K562 (cell line): Measurements from ENCODE around the gene COX20. TPM values are rescaled to one million over a fixed set of nuclear protein-coding genes. Genes with fewer than 3 reads are reported as not detected.

Experiments used
- ATF3 ChIP-seq, 2 experiments: fragments of 450-650 bp in 1 of 2; sonication (generic) in 1 of 2; formaldehyde crosslinking in 1 of 2; IDR thresholded peaks in 1 of 2; conservative IDR thresholded peaks in 1 of 2; 2 replicates each; pipeline versions ENCODE4 v1.6.1 to v1.8.1; 2016 to 2023; ENCODE audit warnings: mild to moderate bottlenecking in 2 of 2, moderate library complexity in 2 of 2, inconsistent platforms in 1 of 2, missing genetic modification reagents in 1 of 2
- ATF7 ChIP-seq: fragments of 450-650 bp; IDR thresholded peaks from 2 replicates; pipeline ENCODE4 v1.7.1; 2014; ENCODE audit warnings: mild to moderate bottlenecking, moderate library complexity
- BRF1 ChIP-seq: IDR thresholded peaks from 3 replicates; pipeline ENCODE4 v1.6.1; 2011; ENCODE audit warnings: borderline replicate concordance, mild to moderate bottlenecking; ENCODE audit not compliant: insufficient read length; ENCODE audit errors: extremely low read depth
- CC2D1A ChIP-seq: fragments of 450-650 bp; IDR thresholded peaks from 2 replicates; pipeline ENCODE4 v1.6.1; 2017; ENCODE audit warnings: mild to moderate bottlenecking
- CSDE1 ChIP-seq, 2 experiments: fragments of 450-650 bp; IDR thresholded peaks; 2 replicates each; pipeline ENCODE4 v1.6.1; 2016; ENCODE audit warnings: mild to moderate bottlenecking in 1 of 2
- EHMT2 ChIP-seq: fragments of 450-650 bp; IDR thresholded peaks from 2 replicates; pipeline ENCODE4 v1.6.1; 2018; ENCODE audit warnings: antibody characterized with exemption
- HDAC2 ChIP-seq: fragments of 450-650 bp; IDR thresholded peaks from 2 replicates; pipeline ENCODE4 v1.6.1; 2016; ENCODE audit warnings: mild to moderate bottlenecking
- HDAC3 ChIP-seq: fragments of 450-650 bp; IDR thresholded peaks from 2 replicates; pipeline ENCODE4 v1.6.1; 2018; ENCODE audit warnings: borderline replicate concordance, mild to moderate bottlenecking, moderate library complexity; ENCODE audit not compliant: partially characterized antibody
- NFIC ChIP-seq: fragments of 450-650 bp; IDR thresholded peaks from 2 replicates; pipeline ENCODE4 v1.6.1; 2017; ENCODE audit warnings: mild to moderate bottlenecking, inconsistent platforms
- NR1H2 ChIP-seq: sonication (generic); formaldehyde crosslinking; IDR thresholded peaks from 2 replicates; pipeline ENCODE4 v1.4.0; 2020; ENCODE audit warnings: mild to moderate bottlenecking, missing genetic modification reagents
- POLR2AphosphoS2 ChIP-seq: IDR thresholded peaks from 2 replicates; pipeline ENCODE4 v1.6.1; 2012; ENCODE audit warnings: low read length, improper control_type of control experiment
- RAD21 ChIP-seq, 2 experiments: fragments of 250-450 bp in 1 of 2; fragments of 450-650 bp in 1 of 2; sonication (Bioruptor Pico) in 1 of 2; formaldehyde crosslinking in 1 of 2; IDR thresholded peaks in 1 of 2; conservative IDR thresholded peaks in 1 of 2; 2 replicates each; pipeline versions ENCODE4 v1.4.0 to v1.8.0; 2020 to 2022; ENCODE audit warnings: mild to moderate bottlenecking in 2 of 2, moderate library complexity in 1 of 2
- RBM39 ChIP-seq: fragments of 200-400 bp; formaldehyde crosslinking; optimal IDR thresholded peaks from 2 replicates; pipeline ENCODE3; 2018; ENCODE audit warnings: low read depth, low read length
- RFX1 ChIP-seq: fragments of 450-650 bp; IDR thresholded peaks from 2 replicates; pipeline ENCODE4 v1.6.1; 2016; ENCODE audit warnings: mild to moderate bottlenecking, moderate library complexity
- RFX5 ChIP-seq: IDR thresholded peaks from 2 replicates; pipeline ENCODE4 v1.6.1; 2011; ENCODE audit warnings: low read depth, mild to moderate bottlenecking, improper control_type of control experiment, low read length
- SETDB1 ChIP-seq: IDR thresholded peaks from one replicate; pipeline ENCODE4 v1.6.1; 2012; ENCODE audit warnings: low read length, control low read depth, inconsistent platforms
- SP1 ChIP-seq: sonication (generic); formaldehyde crosslinking; IDR thresholded peaks from 2 replicates; pipeline ENCODE4 v1.8.1; 2022; ENCODE audit warnings: mild to moderate bottlenecking, missing genetic modification reagents
- SRSF9 ChIP-seq: fragments of 200-400 bp; formaldehyde crosslinking; IDR thresholded peaks from 2 replicates; pipeline ENCODE4 v1.6.1; 2017; ENCODE audit warnings: low read depth, low read length, borderline replicate concordance
- TARDBP ChIP-seq: fragments of 450-650 bp; IDR thresholded peaks from 2 replicates; pipeline ENCODE4 v1.6.1; 2016
- TEAD1 ChIP-seq, 2 experiments: fragments of 450-650 bp in 1 of 2; sonication (generic) in 1 of 2; formaldehyde crosslinking; IDR thresholded peaks; 2 replicates each; pipeline versions ENCODE4 v1.4.0 to v1.8.0; 2020 to 2022; ENCODE audit warnings: mild to moderate bottlenecking in 2 of 2, missing genetic modification reagents in 1 of 2
- ZBTB49 ChIP-seq: sonication (generic); formaldehyde crosslinking; IDR thresholded peaks from 2 replicates; pipeline ENCODE4 v1.8.0; 2022; ENCODE audit warnings: missing genetic modification reagents, mild to moderate bottlenecking, borderline replicate concordance
- ZNF124 ChIP-seq: sonication (generic); formaldehyde crosslinking; IDR thresholded peaks from 2 replicates; pipeline ENCODE4 v1.8.1; 2022; ENCODE audit warnings: missing genetic modification reagents
- ZNF589 ChIP-seq: fragments of 200-800 bp; sonication (Bioruptor generic); IDR thresholded peaks from 2 replicates; pipeline ENCODE4 v1.6.1; 2016; ENCODE audit warnings: low read depth, missing genetic modification characterization, missing compliant biosample characterization
- ZNF655 ChIP-seq: fragments of 250-450 bp; sonication (Bioruptor Pico); IDR thresholded peaks from 2 replicates; pipeline ENCODE4 v1.5.0; 2021
- ZNF668 ChIP-seq: fragments of 250-450 bp; sonication (Bioruptor Pico); IDR thresholded peaks from 2 replicates; pipeline ENCODE4 v1.8.0; 2022; ENCODE audit warnings: mild to moderate bottlenecking, inconsistent platforms
- ZZZ3 ChIP-seq: fragments of 450-650 bp; IDR thresholded peaks from 2 replicates; pipeline ENCODE4 v1.6.1; 2016; ENCODE audit warnings: antibody characterized with exemption, mild to moderate bottlenecking, moderate library complexity
- polyA plus RNA-seq, 8 experiments: library from polyadenylated mRNA; depleted of rRNA in 4 of 8; stranded (reverse) in 5 of 8; unstranded in 3 of 8; fragments of >200 nt; fragmentation: Nextera tagmentation in 2 of 8; fragmentation: Illumina TruSeq in 1 of 8; extraction: Ambion mirVana in 2 of 8; extraction: Trizol in 1 of 8; gene quantifications; 2 replicates each; pipeline versions ENCODE4 v1.2.1 to v1.2.3, GENCODE V29; 2011 to 2014; ENCODE audit warnings: inconsistent platforms in 1 of 8, missing spikeins in 1 of 8
- total RNA-seq, 7 experiments: library from RNA; depleted of rRNA in 6 of 7; stranded (reverse); fragments of >200 nt in 6 of 7; fragmentation: Illumina TruSeq in 2 of 7; extraction: Trizol in 2 of 7; gene quantifications; 2 replicates each; pipeline versions ENCODE4 v1.2.1 to v1.2.3, GENCODE V29; 2011 to 2021; ENCODE audit warnings: low replicate concordance in 1 of 7

Gene COX20
- total and polyA plus RNA-seq, 9 of the 15 experiments (the other 6 are each of a cell fraction or from before 2014, with no cell fraction given) = 41.5 to 192 (median 84.3) TPM

GRCh38 chr1:244834543-244835275 lies 749 bp upstream of the COX20 start (continued):
- peak; percentile 45 to 95; a peak in 3 of 4 replicates for TF ChIP-seq TEAD1 (CRISPR knock-in tag; IDR thresholded peaks at IDR 0.05)
- TF ChIP-seq EHMT2 = no peak
- no peak for TF ChIP-seq ZNF668 (CRISPR knock-in tag)
- TF ChIP-seq HDAC2 = peak; percentile 60
- peak in 1 of 2 experiments; percentile 61; a peak in 1 of 4 replicates for TF ChIP-seq CSDE1 (IDR thresholded peaks at IDR 0.05)
- peak; percentile 64 for TF ChIP-seq TARDBP
- no peak; the same call in 1 of the 2 replicates for TF ChIP-seq POLR2AphosphoS2
- TF ChIP-seq RBM39 = no peak
- peak; percentile 77 for TF ChIP-seq SP1 (CRISPR knock-in tag)
- no peak; a peak in 1 of 4 replicates for TF ChIP-seq RAD21 (CRISPR knock-in tag; conservative IDR thresholded peaks at IDR 0.05 in 1 of 2, IDR thresholded peaks at IDR 0.05 in 1 of 2)
- TF ChIP-seq ZNF655 (CRISPR knock-in tag) = no peak
- 0 out of 2 replicates have a peak, but pooled peaks have one; percentile 85 for TF ChIP-seq ZBTB49 (CRISPR knock-in tag)
- no peak for TF ChIP-seq BRF1
- peak; percentile 79; the same call in 1 of the 2 replicates for TF ChIP-seq ZNF589 (CRISPR knock-in tag)
- TF ChIP-seq ATF3 (IDR thresholded peaks at IDR 0.05) = peak; percentile 62; the same call in 1 of the 2 replicates
- peak; percentile 66 for TF ChIP-seq ATF3 (CRISPR knock-in tag; conservative IDR thresholded peaks at IDR 0.05)
- TF ChIP-seq RFX5 = no peak
- no peak for TF ChIP-seq SETDB1
- no peak for TF ChIP-seq ZZZ3
- no peak for TF ChIP-seq NFIC
- TF ChIP-seq CC2D1A = no peak
- TF ChIP-seq SRSF9 = no peak
- peak; percentile 50; the same call in 1 of the 2 replicates for TF ChIP-seq ATF7
- TF ChIP-seq ZNF124 = no peak
- TF ChIP-seq HDAC3 = no peak
- no peak for TF ChIP-seq RFX1
- TF ChIP-seq NR1H2 = no peak; the same call in 1 of the 2 replicates
